GM19467 (cell line): ENCODE results near the gene DMAP1.
"Not testable (repeated sequence)": the region's sequence is repeated elsewhere in the genome, so short reads cannot be mapped to it uniquely, and the experiment has no call there.

Experiments used
- ATAC-seq: cut with Tn5 transposase; IDR thresholded peaks from one replicate; pipeline ENCODE4 v1.9.1; 2021; ENCODE audit warnings: mild to moderate bottlenecking, moderate library complexity; ENCODE audit not compliant: unreplicated experiment

DMAP1 gene, protein sequence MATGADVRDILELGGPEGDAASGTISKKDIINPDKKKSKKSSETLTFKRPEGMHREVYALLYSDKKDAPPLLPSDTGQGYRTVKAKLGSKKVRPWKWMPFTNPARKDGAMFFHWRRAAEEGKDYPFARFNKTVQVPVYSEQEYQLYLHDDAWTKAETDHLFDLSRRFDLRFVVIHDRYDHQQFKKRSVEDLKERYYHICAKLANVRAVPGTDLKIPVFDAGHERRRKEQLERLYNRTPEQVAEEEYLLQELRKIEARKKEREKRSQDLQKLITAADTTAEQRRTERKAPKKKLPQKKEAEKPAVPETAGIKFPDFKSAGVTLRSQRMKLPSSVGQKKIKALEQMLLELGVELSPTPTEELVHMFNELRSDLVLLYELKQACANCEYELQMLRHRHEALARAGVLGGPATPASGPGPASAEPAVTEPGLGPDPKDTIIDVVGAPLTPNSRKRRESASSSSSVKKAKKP

DNA sequence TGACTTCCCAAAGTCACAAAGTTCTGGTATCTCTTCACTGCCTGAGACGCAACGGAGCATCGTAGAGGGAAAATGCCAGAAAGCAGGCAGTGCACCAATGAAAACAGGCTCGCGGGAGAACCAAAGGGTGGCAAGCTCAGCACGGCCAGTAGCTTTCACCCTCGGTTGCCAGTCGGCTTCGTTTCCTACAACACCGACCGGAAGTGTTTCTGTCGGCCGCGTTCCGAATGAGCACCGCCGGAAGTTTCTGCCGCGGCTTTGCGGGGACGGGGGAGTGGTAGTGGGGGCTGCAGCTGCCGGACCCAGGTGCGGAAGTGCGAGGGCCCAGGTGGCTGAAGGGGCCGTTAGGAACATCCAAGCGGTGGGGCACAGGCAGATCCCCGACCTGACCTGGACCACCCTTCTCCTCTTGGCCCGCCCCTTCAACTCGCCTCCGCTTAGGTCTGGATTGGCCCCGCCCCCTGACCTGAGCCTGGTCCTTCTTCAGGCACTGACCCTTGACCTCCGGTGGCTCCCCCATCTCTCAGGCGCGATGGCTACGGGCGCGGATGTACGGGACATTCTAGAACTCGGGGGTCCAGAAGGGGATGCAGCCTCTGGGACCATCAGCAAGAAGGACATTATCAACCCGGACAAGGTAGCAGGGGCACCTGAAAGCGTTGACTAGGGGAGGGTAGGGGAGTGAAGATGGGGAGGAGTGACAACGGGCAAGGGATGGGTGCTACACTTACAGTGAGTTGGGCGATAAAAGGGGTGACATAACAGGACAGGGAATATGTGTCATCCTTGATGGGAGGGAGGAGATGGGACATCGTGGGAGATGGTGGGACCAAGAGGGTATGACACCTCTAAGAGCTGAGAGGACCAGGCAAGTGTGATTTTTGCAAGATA lies at the start of gene DMAP1:
DMAP1 (plus strand) TSS at position 250 of the 891 bp plus-strand sequence; CDS start at position 533, 283 bp downstream.
- peak; percentile 63 for ATAC-seq

DNA sequence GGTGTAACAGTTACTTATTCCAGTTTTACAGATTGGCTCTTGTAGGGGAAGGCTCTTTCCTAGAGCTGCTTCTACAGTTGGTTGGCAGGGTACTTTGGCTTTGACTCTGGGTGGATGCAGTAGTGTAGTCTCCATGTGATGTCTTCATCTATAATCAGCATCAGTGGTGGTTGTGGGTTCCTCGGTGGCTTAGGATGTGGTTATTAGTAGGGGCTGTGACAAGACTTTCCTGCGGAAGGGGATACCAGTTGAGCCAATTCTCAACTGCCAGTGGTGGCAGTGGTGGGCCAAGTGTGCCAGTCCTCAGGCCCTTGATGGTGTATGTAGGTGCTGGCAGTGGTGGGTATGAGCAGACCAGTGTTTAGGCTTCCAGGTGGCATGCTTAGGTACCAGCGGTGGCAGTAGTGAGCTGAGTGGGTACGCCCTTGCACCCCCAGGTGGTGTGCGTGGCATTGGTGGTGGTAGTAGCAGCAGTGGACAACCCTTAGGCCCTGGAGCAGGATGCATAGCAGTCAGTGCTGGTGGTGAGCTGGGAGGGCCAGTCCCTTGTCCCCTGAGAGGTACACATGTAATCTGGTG lies 44.7 kb upstream of the DMAP1 start:
- ATAC-seq = no peak

DNA sequence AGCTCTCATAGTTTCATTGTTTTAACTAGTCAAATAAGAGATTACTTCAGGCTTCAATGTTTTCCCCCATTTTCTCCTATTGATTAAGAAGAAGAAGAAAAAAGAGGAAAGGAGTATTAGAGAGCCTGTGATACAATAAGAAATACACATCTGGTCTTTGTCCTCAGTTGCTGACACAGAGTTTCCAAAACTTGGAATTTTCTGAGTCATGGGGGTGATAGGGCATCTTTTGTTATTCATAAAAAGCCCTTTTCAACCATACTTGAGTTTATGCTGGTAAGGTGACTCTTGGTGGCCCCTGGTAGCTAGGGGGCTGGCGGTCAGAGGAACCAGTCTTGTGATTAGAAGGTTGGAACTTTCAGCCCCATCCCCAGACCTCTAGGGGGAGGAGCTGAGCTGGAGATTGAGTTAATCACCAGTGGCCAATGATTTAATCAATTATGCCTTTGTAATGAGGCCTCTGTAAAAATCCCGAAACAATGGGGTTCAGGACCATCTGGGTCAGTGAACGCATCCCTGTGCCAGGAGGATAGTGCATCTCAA lies 42.9 kb upstream of the DMAP1 start:
- ATAC-seq = no peak

DNA sequence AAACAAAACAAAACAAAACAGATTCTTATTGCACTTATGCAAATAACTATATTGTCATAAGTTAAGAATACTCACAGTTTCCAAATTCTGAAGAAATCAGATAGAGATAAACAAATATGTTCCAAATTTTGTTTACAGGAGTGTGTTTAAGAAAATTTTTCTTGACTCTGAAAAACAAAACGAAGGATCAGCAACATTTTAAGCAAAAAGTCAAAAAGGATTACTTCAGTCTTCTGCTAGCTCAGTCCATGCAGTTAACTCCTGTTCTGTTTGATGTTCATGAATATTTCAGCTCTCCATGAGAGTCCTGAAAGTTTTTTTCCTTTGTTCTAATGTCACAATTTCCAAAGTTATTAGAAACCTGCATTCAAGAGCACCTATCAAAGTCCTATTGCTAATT lies 38.6 kb upstream of the DMAP1 start:
- no peak for ATAC-seq

DNA sequence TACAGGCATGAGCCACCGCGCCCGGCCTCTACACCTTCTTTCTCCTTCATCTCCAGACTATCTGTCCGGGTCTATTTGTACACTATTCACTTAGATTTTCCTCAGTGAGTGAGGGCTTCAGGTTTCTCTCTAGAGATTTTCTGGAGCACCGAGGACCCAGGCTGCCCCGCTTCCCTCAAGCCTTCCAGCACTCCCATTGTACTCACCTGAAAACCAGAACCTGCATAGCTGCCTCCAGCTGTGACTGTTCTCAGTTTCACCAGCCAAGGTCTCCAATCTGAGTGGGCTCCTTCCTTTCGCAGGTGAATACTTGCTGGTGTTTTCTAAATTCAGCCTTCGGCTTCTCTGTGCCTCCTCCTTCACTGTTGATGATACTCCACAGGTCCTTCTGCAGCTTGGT lies 12.9 kb upstream of the DMAP1 start:
- no peak for ATAC-seq

DNA sequence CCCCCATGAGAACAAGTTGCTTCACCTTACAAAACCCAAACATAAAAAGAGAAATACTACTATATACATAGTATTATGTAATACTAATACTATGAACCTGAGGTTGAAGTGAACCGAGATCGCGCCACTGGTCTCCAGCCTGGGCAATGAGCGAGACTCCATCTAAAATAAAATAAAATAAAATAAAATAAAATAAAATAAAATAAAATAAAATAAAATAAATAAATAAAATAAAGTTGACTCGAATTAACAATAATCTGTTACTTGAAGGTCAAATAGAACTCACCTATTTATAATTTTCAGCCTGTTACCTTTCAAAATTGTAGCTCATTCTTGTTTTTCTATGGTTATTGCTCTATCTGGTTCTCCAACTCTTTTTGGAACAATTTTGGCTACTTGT lies 6.7 kb upstream of the DMAP1 start:
- not testable (repeated sequence) for ATAC-seq

DNA sequence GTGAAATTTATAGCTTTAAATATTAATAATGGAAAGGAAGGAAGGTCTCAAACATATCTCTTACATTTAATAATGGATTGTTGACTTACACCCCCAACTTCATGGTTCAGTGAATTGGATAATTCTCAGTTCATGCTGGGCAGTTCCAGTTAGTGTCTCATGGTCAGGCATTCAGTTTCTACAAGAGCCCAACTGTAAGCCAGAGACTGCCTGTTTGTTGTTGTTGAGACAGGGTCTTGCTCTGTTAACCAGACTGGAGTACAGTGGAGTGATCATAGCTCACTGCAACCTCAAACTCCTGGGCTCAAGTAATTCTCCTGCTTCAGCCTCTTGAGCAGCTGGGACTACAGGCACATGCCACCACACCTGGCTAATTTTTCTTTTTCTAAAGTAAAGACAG lies 5.0 kb upstream of the DMAP1 start:
- ATAC-seq = no peak

DNA sequence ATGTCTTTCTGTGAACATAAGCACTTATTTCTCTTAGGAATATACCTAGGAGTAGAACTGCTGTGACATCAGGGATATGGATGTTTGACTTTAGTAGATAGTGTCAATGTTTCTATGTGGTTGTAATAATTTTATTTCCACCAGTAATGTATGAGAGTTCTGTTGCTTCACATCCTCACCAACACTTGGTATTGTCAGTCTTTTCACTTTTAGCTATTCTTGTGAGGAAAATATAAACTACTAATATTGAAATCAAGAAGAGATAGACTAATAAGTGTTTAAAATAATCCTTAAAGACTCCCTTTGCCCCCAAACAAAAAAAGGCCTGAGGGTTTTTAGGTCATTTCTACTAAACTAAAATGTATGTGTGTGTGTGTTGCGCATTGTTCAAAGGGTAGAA lies 2.7 kb upstream of the DMAP1 start:
- no peak for ATAC-seq

DNA sequence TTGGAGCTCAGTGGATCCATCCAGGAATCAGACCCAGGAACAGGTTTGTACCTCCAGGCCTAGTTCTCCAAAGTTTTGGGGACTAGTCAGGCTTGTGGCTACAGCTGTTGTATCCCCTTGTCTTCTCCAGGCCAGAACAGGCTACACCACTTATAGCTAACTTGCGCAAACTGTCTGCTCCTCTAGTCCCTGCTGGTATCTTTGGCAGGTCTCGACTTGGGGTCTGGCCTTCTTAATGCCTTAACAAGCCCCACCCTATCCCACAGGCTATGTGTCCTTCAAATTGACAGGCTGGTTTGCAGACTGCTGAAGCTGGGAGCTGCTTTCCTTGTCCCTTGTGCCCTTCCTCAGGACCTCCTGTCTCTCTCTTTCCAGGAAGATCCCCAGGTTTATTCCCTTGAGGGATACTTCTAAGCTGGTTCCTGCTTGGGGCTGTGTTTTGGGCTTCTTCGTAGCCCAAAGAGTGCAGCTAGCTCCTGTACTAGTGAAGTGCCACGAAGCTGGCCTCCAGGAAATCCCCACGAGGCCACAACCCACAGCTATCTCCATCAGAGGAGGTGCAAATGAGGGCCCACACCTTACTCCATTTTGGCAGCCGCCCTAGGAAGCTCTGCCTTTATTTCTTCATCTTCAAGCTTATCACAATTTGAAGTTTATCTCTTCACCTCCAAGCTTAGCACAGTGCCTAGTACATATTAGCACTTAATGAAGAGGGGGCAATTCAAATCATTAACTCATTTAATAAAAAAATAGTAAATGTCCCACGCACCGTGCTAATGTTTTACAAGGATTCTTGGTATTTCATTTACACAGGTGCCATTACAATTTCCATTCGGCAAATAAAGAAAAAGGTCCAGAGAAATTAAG lies 683 bp upstream of the DMAP1 start:
- no peak for ATAC-seq

DNA sequence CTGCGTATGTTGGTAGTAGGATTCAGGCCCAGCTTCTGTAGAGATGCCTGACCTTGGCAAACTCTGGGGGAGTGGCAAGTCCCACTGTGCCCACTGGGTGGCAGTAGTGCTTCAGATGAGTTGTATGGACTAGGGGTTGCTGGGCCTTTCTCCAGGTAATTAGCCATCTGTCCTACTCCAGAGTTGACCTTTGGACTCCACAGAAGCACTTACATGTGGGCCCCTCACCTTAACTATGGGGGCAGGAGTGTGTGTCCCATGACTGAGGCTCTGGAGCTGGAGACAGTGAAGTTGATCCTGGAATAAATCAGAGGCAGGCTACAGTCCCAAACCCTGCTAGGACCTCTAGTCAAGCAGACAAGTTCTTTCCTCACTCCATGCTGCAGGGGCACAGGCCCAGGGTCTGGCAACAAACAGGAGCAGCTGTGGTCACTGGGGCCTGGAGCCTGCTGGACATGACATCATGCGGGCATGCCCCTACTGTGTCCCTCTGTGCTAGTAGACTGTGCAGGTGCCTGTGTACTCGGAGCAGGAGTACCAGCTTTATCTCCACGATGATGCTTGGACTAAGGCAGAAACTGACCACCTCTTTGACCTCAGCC lies 4.6 kb downstream of the DMAP1 start:
- no peak for ATAC-seq

DNA sequence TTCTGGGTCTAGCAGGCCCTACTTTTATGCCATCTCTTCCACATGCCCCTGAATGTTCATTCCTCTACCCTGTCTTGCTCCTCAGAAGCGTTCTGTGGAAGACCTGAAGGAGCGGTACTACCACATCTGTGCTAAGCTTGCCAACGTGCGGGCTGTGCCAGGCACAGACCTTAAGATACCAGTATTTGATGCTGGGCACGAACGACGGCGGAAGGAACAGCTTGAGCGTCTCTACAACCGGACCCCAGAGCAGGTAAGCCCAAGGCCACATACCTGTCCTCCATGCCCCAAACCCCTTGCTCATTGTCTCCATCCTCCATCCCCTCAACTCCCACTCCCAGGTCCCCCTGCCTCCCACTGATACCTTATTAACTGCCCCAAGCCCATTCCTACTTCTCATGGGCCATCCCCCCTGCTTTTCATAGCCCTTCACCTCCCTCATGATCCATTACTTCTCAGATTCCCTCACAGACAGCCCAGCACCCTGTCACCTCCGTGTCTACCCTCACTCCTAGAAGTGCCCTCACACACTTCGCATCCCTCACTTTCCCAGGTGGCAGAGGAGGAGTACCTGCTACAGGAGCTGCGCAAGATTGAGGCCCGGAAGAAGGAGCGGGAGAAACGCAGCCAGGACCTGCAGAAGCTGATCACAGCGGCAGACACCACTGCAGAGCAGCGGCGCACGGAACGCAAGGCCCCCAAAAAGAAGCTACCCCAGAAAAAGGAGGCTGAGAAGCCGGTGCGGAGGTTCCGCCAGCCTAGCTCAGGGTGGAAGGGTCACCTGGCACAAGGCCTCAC lies 5.4 kb downstream of the DMAP1 start:
- ATAC-seq = no peak

DNA sequence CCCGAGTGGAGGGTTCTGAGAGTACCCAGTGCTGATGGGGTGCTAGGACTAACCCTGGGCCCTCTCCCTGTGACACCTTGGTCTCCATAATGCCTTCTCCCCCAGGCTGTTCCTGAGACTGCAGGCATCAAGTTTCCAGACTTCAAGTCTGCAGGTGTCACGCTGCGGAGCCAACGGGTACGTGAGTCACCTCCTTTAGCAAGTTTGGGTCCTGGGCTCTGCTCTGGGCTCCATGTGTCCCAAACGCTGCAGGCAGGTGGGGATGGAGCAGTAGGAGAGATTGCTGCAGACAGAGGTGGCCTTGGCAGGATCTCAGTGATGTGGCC lies 6.0 kb downstream of the DMAP1 start:
- no peak for ATAC-seq

DNA sequence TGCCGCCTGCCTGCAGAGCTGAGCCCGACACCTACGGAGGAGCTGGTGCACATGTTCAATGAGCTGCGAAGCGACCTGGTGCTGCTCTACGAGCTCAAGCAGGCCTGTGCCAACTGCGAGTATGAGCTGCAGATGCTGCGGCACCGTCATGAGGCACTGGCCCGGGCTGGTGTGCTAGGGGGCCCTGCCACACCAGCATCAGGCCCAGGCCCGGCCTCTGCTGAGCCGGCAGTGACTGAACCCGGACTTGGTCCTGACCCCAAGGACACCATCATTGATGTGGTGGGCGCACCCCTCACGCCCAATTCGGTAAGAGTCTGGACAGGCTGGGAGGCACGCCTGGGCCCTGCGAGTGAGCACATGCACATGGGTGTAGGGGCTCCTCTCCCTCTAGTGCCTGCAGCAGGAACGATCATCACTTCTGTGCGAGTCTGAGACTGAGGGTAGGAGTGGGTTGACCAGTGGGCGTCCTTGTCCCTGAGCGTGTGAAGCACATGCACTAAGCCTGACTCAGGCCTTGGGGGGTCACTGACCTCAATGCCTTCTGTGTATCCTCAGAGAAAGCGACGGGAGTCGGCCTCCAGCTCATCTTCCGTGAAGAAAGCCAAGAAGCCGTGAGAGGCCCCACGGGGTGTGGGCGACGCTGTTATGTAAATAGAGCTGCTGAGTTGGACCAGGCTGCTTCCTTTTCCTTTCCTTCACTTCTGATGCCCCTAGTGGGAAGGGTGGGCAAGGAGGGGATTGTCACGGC lies 6.9 kb downstream of the DMAP1 start:
- no peak for ATAC-seq

DNA sequence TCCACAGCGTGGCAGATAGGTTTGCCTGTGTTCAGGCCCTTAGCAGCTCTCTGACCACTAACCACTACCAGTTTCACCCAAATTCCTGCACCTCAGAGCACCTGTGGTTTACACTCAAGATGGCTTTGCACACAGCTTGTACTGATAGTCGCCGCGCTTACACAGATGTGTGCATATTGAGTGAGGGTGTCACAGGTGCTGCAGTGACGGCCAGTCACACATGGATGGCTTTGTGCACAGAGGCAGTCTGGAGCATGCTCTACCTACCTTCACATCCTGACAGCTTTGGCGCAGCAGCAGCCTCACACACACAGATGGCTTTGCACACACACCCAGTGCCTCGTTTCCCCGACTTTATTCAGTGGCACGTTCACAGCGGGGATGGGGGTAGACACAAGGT lies 7.5 kb downstream of the DMAP1 start:
- no peak for ATAC-seq

DNA sequence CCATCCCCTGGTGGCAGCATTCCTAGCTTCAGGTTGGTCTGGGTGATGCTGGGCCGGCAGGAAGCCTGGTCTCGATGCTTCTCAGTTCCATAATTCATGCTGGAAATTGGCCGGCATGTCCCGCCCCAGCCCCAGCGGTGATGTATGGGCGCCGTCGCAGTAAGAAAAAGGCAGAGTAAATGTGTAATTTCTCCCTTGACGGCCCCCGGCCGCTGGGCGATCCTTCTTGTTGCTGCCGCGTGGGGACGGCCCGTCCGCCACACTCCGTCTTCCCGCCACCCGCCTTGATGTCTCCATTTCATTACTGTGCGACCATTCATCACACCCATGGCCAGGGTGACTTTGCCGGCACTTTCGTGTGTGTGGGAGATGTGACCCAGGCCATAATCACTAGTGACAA lies 8.5 kb downstream of the DMAP1 start:
- no peak for ATAC-seq

DNA sequence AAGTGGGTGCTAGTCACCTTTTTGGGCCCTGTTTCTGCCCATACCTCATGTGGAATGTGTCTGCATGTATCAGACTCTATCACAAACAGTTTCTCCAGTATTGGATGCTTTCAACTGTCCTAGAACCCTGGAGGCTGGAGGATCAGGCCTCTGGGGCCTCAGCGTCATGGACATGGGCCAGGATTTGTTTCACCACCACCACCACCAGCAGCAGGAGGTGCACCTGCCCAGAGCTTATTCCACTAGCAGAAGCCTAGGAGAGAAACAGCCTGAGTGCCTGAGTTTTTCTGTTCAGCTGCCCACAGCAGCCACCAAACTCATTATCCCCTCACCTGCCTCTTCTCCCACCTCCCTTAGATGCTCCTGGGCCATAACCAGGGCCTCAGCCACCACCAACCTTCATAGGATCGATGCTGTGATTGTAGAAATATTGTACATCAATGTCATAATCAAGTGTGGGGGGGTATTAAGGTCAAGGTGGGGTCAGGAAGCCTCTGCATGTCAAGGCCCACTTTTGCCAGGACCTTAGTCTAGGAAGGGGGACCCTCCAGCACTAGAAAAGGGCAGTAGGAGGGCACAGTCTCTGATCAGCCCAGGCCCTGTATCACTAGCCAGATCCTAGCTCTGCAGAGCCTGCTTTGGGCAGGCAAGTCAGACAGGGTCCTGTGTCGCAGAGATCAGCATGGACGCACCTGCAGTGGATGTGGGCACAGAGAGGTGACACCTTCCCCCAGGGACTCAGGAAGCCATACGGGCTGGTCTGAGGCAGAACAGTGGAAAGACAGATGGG lies 9.3 kb downstream of the DMAP1 start:
- ATAC-seq = no peak

DNA sequence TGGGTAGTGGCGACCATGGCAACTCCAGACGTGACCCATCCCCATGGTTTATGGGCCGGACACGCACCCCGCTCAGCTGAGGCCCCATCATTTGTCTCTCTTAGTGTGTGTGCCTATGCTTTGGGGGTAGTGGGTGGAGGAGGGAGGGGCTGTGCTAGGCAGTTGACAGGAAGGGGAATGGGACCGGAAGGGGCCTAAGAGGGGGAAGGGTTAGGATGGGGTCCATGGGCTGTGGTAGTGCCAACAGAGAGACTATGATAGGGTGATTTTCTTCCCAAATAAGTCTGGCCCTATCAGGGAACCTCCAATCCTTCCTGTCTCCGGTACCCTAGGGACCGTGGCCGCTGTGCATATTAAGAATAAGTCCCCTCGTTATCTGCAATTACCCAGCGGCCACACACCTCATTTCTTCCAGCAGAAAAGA lies 9.9 kb downstream of the DMAP1 start:
- no peak for ATAC-seq

DNA sequence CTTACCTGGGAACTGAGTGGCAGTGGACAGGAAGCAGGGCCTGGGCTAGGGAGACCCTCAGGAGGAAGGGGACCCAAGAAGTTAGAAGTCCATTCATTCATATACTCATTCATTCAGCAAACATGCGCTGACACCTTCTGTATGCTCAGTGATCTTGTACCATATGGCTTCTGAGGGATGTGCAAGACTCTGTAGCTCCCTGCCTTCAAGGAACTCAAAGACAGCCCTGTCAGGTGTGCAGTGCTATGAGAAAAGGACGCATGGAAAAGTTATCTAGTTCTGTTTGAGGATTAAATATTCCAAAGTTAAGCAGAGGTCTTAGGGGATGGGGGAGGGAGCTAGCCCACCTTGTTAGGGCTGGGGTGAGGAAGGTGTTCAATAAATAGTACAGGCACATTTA lies 12.5 kb downstream of the DMAP1 start:
- no peak for ATAC-seq
